Loucy (cell line): ENCODE data around the gene B4GALNT1.

Source experiments
- CTCF ChIP-seq: fragments of 200-600 bp; sonication (generic); conservative IDR thresholded peaks from 2 replicates; pipeline ENCODE4 v1.5.1; 2014; ENCODE audit warnings: mild to moderate bottlenecking, antibody characterized with exemption, low read length
- EZH2phosphoT487 ChIP-seq: fragments of 200-600 bp; IDR thresholded peaks from 2 replicates; pipeline ENCODE4 v1.6.1; 2018; ENCODE audit warnings: antibody characterized with exemption, mild to moderate bottlenecking, moderate library complexity, borderline replicate concordance

GRCh38 chr12:57619434-57620244, 13.4 kb downstream of the B4GALNT1 start:
- TF ChIP-seq CTCF (no peak), EZH2phosphoT487 (no peak)
